HK-2 (cell line): ENCODE results near the gene INKA1.
"Not testable (repeated sequence)": the region's sequence is repeated elsewhere in the genome, so short reads cannot be mapped to it uniquely, and the experiment has no call there.

Experiments
- DNase-seq: peaks from one replicate; pipeline ENCODE4 v3.0.0-alpha.2; 2018; ENCODE audit not compliant: unreplicated experiment

INKA1 gene

DNA sequence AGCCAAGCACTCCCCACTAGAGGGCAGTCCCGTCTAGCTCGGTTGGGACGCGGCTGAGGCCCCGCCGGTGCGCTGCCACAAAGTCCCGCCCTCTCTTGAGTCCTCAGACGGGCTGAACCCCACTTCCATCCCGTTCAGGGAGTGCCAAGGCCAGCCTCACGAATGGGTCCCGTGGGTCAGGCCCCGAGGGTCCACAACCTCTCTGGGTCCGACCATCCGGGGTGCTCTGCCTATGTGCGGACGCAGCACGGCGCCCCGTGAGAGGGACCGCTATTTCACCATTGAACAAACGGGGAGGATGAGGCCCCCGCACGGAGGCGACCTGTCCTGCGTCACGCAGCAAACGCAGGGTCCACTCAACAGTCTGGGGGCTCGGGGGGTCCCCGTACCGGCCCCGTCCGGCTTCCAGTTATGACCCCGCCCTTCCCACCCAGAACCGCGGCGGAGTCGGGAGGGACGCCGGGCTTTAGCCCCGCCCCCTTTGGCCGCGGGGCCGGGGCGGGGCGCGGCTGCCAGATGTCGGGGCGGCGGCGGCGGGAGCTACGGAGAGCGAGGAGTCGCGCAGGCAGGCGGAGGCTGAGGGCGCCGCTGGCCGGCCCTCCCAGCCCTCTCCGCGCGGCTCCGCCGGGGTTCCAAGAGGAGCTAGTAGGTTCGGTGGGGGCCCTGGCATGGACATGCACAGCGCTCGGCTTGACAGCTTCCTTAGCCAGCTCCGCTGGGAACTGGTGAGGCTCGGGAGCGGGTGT is at the start of gene INKA1:
Gene INKA1 (plus strand): TSS at position 543 of the 746 bp plus-strand sequence. CDS start 132 bp downstream, at position 675.
- peak; percentile 74 for DNase-seq

DNA sequence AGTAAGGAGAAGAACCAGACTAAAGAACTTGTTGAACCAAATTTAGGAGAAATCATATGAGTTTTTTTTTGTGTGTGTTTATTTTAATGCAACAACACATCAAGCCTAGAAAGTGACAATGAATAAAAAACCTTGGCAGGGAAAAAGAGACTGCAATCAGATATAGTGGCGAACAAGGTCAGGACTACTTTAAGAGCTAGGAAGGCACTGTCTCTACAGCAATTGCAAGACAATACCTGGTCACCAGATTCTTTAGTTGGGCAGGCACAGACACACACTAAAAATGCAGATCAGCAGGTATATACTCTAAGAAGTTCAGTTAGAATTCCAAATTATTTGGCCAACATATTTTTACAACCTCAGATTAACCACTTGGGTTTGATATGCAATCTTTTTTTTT is 48.5 kb upstream of the INKA1 start:
- no peak for DNase-seq

DNA sequence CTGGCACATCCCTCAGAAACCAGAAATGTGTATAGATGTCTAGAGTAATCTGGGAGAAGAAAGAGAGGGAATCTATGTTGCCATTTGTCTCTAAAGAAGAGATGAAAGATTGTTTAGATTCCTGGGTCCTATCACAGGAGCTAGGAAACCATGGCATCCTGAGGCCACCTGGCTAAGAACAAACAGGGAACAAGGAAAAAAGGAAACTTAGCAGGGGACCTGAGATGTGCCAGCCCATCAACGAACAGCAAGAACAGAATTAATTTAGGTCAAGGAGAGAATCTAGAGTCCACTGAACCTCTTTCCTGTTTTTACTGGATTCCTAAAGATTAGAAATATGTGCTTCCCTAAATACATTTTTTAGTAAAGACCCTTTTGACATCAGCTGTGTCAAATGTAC is 47.0 kb upstream of the INKA1 start:
- no peak for DNase-seq

DNA sequence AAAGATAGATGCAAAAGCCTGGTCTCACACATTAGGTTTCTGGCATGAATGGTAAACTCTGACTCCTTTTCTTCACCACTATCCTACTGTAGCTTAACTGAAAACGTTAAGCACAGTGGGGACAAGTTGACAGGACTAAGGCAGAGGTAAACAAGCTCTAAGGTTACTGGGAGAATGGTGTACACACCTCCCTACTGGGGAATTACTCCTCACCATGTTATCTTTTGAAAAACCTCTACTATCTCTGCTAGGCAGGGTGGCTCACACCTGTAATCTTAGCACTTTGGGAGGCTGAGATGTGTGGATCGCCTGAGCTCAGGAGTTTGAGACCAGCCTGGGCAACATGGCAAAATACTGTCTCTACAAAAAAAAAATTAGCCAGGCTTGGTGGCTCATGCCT is 45.9 kb upstream of the INKA1 start:
- no peak for DNase-seq

DNA sequence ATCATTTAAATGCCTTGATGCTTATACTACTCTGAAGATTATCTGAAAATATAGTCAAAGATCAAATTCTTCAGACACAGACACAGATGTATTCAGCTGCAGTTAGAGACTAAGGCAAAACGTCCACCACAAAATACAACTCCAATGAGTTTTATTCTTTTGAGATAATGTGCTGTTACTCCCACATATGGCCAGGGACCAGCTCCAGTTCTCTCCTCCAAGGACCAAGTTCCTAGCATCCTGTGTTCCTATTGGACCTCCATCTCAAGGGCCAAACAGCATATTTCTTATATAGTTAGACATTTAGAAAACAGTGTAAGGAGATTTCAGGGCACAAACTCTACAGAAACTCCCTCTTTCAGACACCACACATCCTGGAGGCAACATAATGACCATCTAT is 43.8 kb upstream of the INKA1 start:
- no peak for DNase-seq

DNA sequence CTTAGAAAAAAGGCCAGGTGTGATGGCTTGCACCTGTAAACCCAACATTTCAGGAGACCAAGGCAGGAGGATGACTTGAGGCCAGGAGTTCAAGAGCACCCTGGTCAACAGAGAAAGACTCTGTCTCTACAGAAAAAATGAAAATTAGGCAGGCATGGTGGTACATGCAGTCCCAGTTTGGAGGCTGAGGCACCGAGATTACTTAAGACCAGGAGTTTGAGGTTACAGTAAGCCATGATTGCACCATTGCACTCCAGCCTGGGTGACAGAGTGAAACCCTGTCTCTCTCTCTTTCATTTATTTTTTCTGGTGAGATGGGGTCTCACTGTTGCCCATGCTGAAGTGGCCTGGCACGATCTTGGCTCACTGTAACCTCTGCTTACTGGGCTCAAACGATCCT is 41.4 kb upstream of the INKA1 start:
- DNase-seq, result no peak

DNA sequence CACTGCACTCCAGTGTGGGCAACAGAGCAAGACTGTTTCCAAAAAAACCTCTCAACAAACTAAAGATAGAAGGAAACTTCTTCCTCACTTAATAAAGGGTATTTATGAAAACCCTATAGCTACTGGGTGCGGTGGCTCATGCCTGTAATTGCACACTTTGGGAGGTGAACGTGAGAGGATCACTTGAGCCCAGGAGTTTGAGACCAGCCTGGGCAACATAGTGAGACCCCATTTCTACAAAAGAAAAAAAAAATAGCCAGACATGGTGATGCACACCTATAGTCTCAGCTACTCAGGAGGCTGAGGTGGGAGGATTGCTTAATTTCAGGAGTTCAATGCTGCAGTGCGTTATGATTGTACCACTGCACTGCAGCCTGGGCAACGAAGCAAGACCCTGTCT is 39.1 kb upstream of the INKA1 start:
- no peak for DNase-seq

DNA sequence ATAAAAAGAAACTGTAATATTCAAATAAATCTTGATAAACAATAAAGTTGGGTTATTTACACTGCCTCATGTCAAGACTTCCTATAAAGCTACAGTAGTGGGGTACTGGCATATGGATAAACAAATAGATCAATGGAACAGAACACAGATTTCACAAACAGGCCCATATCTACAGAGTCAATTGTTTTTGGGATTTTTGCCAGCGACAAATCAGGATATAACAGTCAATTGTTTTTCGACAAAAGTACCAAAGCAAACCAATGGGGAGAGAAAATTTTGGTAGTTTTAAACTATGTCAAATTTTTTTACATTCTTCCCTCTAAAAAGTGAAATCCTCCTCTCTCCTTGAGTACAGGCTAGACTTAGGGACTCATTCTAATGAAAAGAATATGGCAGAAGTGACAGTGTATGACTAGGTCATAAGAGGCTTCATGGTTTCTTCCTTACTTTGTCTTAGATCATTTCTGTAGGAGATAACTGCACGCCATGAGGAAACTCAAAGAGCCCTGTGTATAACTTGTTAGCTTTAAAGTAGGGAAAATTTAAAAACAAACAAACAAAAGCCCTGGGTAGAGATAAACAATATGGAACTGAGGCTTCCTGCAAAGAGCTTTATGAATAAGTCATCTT is 33.7 kb upstream of the INKA1 start:
- DNase-seq, result no peak

DNA sequence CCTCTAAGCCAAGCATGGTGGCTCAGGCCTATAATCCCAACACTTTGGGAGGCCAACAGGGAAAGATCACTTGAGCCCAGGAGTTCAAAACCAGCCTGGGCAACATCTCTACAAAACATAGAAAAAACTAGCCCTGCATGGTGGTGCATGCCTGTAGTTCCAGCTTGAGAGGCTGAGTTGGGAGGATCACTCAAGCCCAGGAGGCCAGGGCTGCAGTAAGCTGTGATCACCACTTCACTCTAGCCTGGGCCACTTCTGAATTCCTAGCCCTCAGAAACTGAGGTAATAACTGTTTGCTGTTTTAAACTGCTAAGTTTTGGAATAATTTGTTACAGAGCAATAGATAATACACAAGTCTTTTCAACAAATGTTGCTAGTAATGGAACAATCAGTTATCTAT is 33.1 kb upstream of the INKA1 start:
- DNase-seq, result no peak

DNA sequence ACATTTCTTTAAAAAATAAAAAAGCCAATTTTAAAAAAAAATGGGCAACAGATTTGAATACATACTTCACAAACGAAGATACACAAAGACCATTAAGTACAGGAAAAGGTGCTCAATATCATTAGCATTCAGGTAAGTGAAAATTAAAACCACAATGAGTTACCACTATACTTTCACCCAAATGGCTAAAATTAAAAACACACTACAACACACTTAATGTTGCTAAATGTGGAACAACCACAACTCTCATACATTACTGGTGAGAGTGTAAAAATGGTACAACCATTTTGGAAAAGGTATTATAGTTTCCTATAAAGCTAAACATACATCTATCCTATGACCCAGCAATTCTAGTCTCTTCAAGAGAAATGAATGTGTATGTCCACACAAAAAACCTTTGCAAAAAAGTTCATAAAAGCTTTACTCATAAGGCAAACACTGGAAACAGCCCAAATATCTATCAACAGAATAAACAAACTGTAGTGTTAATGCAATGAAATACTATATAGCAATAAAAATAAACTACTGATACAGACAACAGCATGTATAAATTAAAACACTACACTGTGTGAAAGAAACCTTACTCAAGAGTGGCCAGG is 31.6 kb upstream of the INKA1 start:
- no peak for DNase-seq

DNA sequence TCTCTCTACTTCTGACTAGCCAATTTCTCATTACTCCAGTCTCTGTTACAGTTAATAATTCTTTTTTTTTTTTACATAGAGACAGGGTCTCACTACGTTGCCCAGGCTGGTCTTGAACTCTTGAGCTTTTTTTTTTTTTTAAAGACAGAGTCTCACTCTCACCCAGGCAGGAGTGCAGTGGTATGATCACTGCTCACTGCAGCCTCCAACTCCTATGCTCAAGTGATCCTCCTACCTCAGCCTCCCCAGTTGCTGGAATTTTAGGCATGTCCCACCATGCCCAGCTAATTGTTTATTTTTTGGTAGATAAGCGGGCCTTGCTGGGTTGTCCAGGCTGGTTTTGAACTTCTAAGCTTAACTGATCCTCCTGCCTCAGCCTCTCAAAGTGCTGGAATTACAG is 30.4 kb upstream of the INKA1 start:
- no peak for DNase-seq

DNA sequence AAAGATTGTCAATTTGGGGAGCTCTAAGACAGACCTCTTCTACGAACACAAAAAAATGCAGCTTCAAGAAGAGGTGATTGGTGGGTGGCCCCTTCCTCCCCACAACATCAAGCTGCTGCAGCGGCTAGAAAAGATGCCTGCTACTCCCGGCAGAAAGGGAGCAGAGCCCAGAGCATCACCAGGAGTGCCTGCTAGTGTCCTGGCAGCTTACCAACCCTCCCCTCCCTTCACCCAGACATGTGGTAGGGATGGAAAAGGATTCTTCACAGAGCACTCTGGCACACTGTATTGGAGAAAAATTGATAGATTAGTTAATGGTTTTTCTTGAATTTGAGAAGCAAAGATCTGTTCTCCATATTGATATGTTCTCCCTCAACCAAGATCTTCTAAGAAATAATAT is 27.5 kb upstream of the INKA1 start:
- DNase-seq, result no peak

DNA sequence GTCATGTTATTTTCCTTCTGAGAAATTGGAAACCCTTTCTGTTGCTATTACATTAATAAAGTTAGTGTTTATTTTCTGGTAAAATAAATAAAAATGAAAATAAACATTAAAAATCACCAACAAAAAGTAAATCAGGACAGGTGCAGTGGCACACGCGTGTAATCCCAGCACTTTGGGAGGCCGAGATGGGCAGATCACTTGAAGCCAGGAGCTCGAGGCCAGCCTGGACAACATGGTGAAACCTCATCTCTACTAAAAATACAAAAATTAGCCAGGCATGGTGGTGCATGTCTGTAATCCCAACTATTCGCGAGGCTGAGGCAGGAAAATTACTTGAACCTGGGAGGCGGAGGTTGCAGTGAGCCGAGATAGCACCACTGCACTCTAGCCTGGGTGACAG is 27.0 kb upstream of the INKA1 start:
- not testable (repeated sequence) for DNase-seq

DNA sequence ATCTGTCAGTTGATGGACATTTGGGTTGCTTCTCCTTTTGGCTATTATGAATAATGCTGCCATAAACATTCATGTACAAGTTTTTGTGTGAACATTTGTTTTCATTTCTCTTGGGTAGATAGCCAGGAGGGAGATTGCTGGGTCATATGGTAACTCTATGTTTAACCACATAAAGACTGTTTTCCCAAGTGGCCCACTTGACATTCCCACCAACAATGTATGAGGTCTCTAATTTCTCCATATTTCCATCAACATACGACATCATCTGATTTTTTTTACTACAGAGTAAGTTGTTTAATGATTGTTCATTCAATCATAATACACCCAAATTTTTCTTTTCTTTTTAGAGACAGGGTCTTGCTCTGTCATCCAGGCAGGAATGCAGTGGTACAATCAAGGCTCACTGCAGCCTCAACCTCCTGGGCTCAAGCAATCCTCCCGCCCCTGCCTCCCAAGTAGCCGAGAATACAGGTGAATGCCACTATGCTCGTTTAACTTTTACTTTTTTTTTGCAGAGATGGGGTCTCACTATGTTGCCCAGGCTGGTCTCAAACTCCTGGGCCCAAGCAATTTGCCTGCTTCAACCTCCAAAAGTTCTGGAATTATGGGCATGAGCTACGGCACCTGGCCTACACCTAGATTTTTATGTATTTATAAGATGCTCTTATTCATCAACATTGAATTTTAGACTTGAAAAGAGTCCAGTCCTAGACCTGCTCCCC is 23.5 kb upstream of the INKA1 start:
- no peak for DNase-seq

DNA sequence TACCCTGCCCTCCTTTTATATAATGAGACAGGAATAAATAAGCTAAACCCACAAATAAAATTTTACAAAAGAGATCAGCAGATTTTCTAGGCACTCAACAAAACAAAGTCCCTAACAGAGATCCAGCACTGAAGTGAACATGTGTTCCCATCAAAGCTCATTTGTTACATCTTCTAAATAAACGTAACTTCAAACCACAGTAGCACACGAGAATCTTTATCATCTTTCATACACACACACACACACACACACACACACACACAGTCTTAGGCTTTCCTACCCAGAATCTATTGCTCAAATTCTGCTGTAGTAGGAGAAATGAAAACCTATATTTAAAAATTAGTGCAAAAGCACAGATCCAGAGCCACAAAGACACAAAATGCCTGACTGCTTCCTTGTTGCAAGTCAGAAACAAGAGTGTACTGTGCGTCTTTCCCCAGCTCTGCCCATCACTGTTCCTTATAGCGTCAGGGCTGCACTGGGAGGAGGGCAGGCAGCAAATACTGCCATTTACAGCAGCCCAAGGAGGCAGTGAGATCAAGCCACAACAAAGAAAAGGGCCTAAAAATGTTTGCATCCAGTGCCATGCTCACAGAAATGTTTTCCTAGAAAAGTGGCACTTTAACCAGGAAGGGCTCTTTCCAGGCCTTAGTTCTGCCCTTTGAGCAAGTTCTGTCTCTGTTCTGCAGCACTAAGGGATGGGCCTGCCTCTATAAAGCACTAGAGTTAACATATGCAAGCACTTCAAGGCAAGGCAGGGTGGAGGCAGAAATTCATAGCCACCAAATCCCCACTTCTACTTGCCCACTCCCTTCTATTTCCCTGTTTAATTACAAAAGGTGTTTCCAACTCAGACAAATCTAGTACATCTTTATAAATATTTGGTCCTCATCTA is 22.7 kb upstream of the INKA1 start:
- no peak for DNase-seq

DNA sequence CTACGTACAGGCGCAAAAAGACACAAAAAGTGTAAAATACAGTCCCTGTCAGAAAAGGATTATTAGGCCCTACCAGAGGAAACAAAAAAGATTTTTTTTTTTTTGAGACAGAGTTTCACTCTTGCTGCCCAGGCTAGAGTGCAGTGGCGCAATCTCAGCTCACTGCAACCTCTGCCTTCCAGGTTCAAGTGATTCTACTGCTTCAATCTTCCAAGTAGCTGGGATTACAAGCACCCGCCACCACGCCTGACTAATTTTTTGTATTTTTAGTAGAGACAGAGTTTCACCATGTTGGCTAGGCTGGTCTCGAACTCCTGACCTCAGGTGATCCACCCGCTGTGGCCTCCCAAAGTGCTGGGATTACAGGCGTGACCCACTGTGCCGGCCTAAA is 22.1 kb upstream of the INKA1 start:
- not testable (repeated sequence) for DNase-seq

DNA sequence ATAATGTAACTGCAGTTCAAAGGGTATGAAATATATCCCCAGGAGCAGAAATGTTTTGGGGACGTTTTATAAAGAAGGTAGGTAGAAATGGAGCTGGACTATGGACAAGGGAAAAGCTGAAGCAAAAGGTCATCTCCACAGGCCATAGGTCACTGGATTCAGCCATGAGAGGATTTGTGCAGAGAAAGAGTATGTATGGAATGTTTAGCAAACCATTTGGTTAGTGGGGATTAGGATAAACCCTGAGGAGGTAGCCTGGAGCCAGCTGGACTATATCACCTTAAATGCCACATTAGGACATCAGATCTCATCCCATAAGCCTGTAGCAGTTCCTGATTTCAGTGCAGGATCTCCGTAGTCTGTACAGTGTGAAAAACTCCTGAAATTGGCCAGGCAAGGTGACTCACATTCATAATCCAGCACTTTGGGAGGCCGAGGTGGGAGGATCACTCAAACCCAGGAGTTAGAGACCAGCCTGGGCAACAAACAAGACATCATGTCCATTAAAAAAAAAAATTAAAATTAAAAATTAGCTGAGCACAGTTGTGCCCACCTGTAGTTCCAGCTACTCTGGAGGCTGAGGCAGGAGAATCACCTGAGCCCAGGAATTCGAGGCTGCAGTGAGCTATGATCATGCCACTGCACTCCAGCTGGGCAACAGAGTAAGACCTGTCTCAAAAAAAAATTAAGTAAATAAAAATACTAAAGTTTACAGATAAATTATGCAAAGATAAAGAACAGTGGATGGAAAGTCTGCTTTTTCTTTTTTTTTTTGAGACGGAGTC is 21.5 kb upstream of the INKA1 start:
- DNase-seq, result no peak

DNA sequence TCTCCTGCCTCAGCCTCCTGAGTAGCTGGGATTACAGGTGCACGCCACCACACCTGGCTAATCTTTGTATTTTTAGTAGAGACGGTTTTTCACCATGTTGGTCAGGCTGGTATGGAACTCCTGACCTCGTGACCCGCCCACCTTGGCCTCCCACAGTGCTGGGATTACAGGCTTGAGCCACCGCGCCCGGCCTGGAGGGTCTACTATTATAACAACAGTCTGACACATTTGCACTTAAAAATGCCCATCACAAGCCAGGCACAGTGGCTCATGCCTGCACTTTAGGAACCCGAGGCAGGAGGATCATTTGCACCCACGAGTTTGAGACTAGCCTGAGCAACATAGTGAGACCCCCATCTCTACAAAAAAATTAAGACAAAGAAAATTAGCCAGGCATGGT is 20.8 kb upstream of the INKA1 start:
- DNase-seq, result not testable (repeated sequence)

DNA sequence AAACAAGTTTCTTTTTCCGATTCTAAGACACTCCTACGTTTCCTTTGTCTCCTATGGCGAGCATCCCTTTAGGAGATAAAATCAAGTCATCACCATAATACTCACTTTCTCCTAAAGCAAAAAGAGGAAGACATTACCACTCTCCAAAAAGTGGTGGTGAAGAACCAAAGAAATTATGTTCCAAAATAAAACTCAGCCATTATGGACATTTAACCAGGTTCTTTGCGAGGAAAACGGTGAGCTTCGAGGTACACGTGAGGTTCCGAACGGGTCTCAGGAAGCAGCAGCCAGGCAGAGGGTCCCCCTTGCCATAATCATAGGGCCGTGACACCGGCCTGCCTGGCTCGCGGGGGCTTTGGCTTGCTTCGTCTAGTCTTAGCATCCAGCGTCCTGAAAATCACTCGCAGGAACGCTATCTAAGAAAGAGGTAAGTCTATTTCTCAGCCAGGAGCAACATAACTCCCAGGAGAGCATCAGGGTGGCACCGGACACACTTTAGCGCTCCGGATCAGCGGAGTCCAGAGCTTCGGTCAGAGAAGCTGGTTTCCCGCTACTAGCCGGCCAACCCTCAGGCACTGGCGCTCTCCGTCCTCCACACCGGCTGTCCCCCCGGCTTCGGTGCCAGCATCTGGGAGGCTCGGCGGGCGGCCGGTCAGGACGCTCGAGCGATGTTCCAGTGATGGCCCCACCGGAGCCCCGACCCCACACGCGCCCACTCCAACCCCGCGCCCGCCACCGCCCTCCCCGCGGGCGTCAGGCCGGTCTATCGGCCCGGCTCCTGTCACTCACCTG is 17.3 kb upstream of the INKA1 start:
- DNase-seq, result peak; percentile 42
